ENCODE results near the gene ZNF883. TPM values are rescaled to one million over a fixed set of nuclear protein-coding genes. Genes with fewer than 3 reads are reported as not detected.

ZNF883 gene
- total RNA-seq, 6 experiments from 2014 or later = 0.15 TPM; not detected in 5

DNA sequence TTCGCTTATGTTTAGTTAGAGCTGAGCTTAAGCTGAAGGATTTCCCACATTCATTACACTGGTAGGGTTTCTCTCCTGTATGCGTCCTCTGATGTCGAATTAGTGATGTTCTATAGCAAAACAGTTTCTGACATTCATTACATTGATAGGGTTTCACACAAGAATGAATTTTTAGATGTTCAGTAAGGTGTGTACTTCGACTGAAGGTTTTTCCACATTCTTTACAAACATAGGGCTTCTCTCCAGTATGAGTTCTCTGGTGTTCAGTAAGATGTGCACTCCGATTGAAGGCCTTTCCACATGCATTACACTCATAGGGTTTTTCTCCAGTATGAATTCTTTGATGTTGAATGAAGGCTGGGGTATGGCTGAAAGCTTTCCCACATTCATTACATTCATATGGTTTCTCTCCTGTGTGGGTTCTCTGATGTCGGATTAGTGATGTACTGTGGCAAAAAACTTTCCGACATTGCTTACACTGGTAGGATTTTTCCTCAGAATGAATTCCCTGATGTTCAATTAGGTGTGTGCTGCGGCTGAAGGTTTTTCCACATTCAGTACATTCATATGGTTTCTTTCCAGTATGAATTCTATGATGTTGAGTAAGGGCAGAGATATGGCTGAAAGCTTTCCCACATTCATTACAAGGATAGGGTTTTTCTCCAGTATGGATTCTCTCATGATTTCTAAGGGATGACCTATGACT lies 14.6 kb downstream of the ZNF883 start:
- no peak for ATAC-seq
- DNase-seq = no peak
- no peaks in the 10 kb centered on the region for H3K36me3 ChIP-seq
- H3K4me1 ChIP-seq = no peaks in the 10 kb centered on the region
- no peaks in the 10 kb centered on the region for H3K27me3 ChIP-seq
- H3K4me3 ChIP-seq = no peak overlapping the region
- H3K27ac ChIP-seq = no peak overlapping the region
- intact Hi-C loops (cut with DNase I) = no loop called here
- H3K9me3 ChIP-seq = peaks cover 0 to 10% (median 0%) of the 10 kb centered on the region in 4 donors
- TF ChIP-seq, protein P1, sequence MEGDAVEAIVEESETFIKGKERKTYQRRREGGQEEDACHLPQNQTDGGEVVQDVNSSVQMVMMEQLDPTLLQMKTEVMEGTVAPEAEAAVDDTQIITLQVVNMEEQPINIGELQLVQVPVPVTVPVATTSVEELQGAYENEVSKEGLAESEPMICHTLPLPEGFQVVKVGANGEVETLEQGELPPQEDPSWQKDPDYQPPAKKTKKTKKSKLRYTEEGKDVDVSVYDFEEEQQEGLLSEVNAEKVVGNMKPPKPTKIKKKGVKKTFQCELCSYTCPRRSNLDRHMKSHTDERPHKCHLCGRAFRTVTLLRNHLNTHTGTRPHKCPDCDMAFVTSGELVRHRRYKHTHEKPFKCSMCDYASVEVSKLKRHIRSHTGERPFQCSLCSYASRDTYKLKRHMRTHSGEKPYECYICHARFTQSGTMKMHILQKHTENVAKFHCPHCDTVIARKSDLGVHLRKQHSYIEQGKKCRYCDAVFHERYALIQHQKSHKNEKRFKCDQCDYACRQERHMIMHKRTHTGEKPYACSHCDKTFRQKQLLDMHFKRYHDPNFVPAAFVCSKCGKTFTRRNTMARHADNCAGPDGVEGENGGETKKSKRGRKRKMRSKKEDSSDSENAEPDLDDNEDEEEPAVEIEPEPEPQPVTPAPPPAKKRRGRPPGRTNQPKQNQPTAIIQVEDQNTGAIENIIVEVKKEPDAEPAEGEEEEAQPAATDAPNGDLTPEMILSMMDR (IDR thresholded peaks at IDR 0.05) = no peak
- no peak for TF ChIP-seq POLR2A (IDR thresholded peaks at IDR 0.05)
- whole genome bisulfite sequencing (ENCODE audit: insufficient coverage, low coverage, low lambda C conversion rate, missing lambda C conversion rate) = 76% methylated on average over 8 of the region's 8 CpGs

DNA sequence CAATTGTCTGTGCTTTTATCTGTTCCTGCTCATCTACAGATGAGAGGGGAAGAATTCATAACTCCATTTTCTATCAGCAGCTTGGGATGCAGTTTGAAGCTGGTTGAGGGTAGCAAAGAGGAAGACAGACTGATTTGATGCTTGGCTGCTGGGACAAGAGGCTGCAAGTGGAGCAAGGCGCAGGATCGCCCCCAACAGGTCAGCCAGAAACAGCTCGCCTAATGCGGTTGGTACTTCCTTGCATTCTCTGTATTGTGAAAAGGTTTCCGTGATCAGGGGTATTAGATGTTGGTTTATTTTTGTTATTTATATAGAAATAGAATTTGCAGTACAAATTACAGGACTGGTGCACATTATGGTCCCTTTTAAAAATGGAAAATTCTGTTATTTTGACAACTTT lies 40.6 kb downstream of the ZNF883 start:
- TF ChIP-seq, protein P1 (IDR thresholded peaks at IDR 0.05) = no peak
- no peak for TF ChIP-seq POLR2A (IDR thresholded peaks at IDR 0.05)
- H3K4me1 ChIP-seq = no peaks in the 10 kb centered on the region
- H3K27me3 ChIP-seq = no peaks in the 10 kb centered on the region
- DNase-seq (no peak), ATAC-seq (no peak)
- 11% methylated on average over 5 of the region's 5 CpGs for WGBS (ENCODE audit: insufficient coverage, low coverage, low lambda C conversion rate, missing lambda C conversion rate)
- intact Hi-C loops (cut with DNase I) = no loop called here
- H3K27ac ChIP-seq = no peak overlapping the region
- no peaks in the 10 kb centered on the region for H3K9me3 ChIP-seq
- H3K36me3 ChIP-seq = no peaks in the 10 kb centered on the region
- H3K4me3 ChIP-seq = no peak overlapping the region

DNA sequence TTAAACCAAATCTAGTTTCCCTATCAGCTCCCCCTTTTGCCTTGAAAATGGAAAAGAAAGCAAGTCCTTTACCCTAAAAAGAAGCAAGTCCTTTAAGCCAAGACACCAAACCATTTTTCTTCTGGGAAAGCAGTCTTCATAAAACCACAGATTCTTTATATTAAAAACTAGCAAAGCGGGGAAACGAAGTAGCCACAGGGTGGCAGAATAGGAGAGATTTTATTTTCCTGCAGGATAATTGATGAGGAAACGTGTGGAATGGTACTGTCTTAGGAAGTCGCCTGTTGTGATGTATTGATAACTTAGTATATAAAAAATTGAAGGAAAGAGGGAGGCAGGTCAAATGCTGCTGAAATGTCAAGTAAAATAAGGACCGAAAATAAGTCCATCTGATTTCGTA lies 41.1 kb downstream of the ZNF883 start:
- TF ChIP-seq, protein P1 (IDR thresholded peaks at IDR 0.05) = no peak
- TF ChIP-seq POLR2A (IDR thresholded peaks at IDR 0.05) = no peak
- Histone ChIP-seq H3K36me3 (no peaks in the 10 kb centered on the region), H3K4me3 (no peak overlapping the region), H3K27ac (no peak overlapping the region), H3K9me3 (no peaks in the 10 kb centered on the region), H3K27me3 (no peaks in the 10 kb centered on the region), H3K4me1 (no peaks in the 10 kb centered on the region)
- intact Hi-C loops (cut with DNase I) = no loop called here
- 42% methylated on average over 6 of the region's 6 CpGs for WGBS (ENCODE audit: insufficient coverage, low coverage, low lambda C conversion rate, missing lambda C conversion rate)
- ATAC-seq = no peak
- DNase-seq = no peak

DNA sequence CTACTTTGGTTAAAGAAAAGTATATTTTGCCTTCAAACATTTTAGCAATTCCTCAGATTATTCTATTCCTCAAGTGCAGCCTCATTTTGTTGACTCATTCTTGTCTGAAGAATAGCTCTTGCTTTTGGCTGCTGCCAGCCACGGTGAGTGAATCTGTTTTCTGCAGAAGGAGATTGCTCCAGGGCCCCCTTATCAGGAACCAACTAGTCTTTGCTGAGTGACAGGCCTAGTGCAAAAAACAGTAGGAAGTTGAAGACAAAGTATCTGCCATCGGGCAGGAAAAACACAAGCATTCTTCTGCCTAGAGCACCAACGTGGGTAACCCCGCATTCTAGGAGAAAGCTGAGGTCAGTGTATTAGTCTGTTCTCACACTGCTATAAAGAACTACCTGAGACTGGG lies 42.3 kb downstream of the ZNF883 start:
- intact Hi-C loops (cut with DNase I) = no loop called here
- Histone ChIP-seq H3K27ac (no peak overlapping the region), H3K4me3 (no peak overlapping the region), H3K36me3 (no peaks in the 10 kb centered on the region), H3K27me3 (no peaks in the 10 kb centered on the region), H3K4me1 (no peaks in the 10 kb centered on the region), H3K9me3 (no peaks in the 10 kb centered on the region)
- DNase-seq (no peak), ATAC-seq (no peak)
- 37% methylated on average over 4 of the region's 4 CpGs for WGBS (ENCODE audit: insufficient coverage, low coverage, low lambda C conversion rate, missing lambda C conversion rate)
- no peak for TF ChIP-seq POLR2A (IDR thresholded peaks at IDR 0.05)
- TF ChIP-seq, protein P1 (IDR thresholded peaks at IDR 0.05) = no peak

Data from right lobe of liver (tissue), 6 donors.